Spleen (tissue), 11 donors: ENCODE data around the gene SEMG2. TPM values are rescaled to one million over a fixed set of nuclear protein-coding genes. Genes with fewer than 3 reads are reported as not detected.

Experiments
- DNase-seq: peaks from one replicate; pipeline ENCODE4 v3.0.0-alpha.2; 2020
- H3K27ac ChIP-seq, 8 donors: fragments of 200-600 bp; sonication (generic) in 7 of 8; 1 replicate in 4 of 8; 2 replicates in 4 of 8; pipeline versions ENCODE4 v1.5.0 to v1.8.0; 2016 to 2021; ENCODE audit warnings: inconsistent platforms in 4 of 8, mild to moderate bottlenecking in 4 of 8, moderate library complexity in 1 of 8
- H3K27me3 ChIP-seq, 7 donors: fragments of 200-600 bp; sonication (generic) in 6 of 7; replicated peaks in 1 of 7; 1 replicate in 4 of 7; 2 replicates in 3 of 7; pipeline versions ENCODE4 v1.5.0 to v1.8.0; 2016 to 2021; ENCODE audit warnings: inconsistent platforms in 3 of 7, mild to moderate bottlenecking in 1 of 7
- H3K36me3 ChIP-seq, 6 donors: fragments of 200-600 bp; sonication (generic) in 5 of 6; 1 replicate in 4 of 6; 2 replicates in 2 of 6; pipeline versions ENCODE4 v1.5.0 to v1.8.0; 2016 to 2021; ENCODE audit warnings: inconsistent platforms in 2 of 6
- H3K4me1 ChIP-seq, 6 donors: fragments of 200-600 bp; sonication (generic) in 5 of 6; 1 replicate in 3 of 6; 2 replicates in 3 of 6; pipeline versions ENCODE4 v1.5.0 to v1.8.0; 2016 to 2021; ENCODE audit warnings: inconsistent platforms in 3 of 6
- H3K4me3 ChIP-seq, 8 donors: fragments of 200-600 bp; sonication (generic) in 7 of 8; 1 replicate in 4 of 8; 2 replicates in 4 of 8; pipeline versions ENCODE4 v1.5.0 to v1.8.0; 2016 to 2021; ENCODE audit warnings: inconsistent platforms in 4 of 8, mild to moderate bottlenecking in 4 of 8, moderate library complexity in 2 of 8
- H3K9me3 ChIP-seq, 8 donors: fragments of 200-600 bp; sonication (generic) in 7 of 8; 1 replicate in 4 of 8; 2 replicates in 4 of 8; pipeline versions ENCODE4 v1.5.0 to v1.8.0; 2016 to 2021; ENCODE audit warnings: inconsistent platforms in 4 of 8
- CTCF ChIP-seq, 11 experiments: fragments of 200-600 bp in 7 of 11; fragments of 450-650 bp in 4 of 11; sonication (generic) in 4 of 11; IDR thresholded peaks in 8 of 11; conservative IDR thresholded peaks in 3 of 11; 1 replicate in 7 of 11; 2 replicates in 4 of 11; pipeline versions ENCODE4 v1.4.0 to v1.8.0; 2016 to 2021; ENCODE audit warnings: antibody characterized with exemption in 11 of 11, inconsistent platforms in 4 of 11, mild to moderate bottlenecking in 1 of 11
- POLR2A ChIP-seq, 3 donors: fragments of 450-650 bp; IDR thresholded peaks; one replicate each; pipeline ENCODE4 v1.5.1; 2017; ENCODE audit warnings: antibody characterized with exemption in 3 of 3, mild to moderate bottlenecking in 1 of 3
- POLR2AphosphoS5 ChIP-seq, 3 donors: sonication (generic); formaldehyde crosslinking; IDR thresholded peaks; one replicate each; pipeline ENCODE4 v1.5.1; 2017; ENCODE audit warnings: antibody characterized with exemption in 3 of 3
- WGBS, 5 donors: extraction: QIAGEN DNeasy Blood & Tissue Kit in 3 of 5; methylation state at CpG; one replicate each; pipeline versions ENCODE4 v1.1.5 to v1.1.7; 2013 to 2018; 5-methylcytosine and 5-hydroxymethylcytosine counted together
- intact Hi-C: fragments of 100-400 bp; cut with DNase I; formaldehyde crosslinking; loops from one replicate; pipeline ENCODE4 v1.15.0; 2023; ENCODE audit warnings: low total_unique reads
- polyA plus RNA-seq, 3 donors: library from polyadenylated mRNA; stranded (reverse); fragments of 200-250 nt; gene quantifications; one replicate each; pipeline ENCODE4 v1.2.1, GENCODE V29; 2013
- total RNA-seq, 7 donors: library from RNA; depleted of rRNA in 3 of 7; stranded (reverse); fragments of >200 nt in 3 of 7; fragmentation: NEBNext Ultra II Directional in 4 of 7; extraction: Animal tissue kit (Norgen Biotek cat#: 25700) in 4 of 7; gene quantifications; one replicate each; pipeline versions ENCODE4 v1.1.0 to v1.2.1, GENCODE V29; 2016 to 2021
- donor health status: healthy with polysubstance abuse.
- donor health status: DM: no; HTN: no; CAD: no; lungs with moderate emphysema.
- donor health status: DM: no; HTN: no; CAD: no.
- donor health status: Bipolar disorder and iron deficiency.
- donor health status: healthy.
- donor health status: DM: no; HTN: no; CAD: no.
- donor health status: DM: yes; HTN: yes; CAD: no.

SEMG2 gene
- total and polyA plus RNA-seq, 10 donors: not detected

DNA sequence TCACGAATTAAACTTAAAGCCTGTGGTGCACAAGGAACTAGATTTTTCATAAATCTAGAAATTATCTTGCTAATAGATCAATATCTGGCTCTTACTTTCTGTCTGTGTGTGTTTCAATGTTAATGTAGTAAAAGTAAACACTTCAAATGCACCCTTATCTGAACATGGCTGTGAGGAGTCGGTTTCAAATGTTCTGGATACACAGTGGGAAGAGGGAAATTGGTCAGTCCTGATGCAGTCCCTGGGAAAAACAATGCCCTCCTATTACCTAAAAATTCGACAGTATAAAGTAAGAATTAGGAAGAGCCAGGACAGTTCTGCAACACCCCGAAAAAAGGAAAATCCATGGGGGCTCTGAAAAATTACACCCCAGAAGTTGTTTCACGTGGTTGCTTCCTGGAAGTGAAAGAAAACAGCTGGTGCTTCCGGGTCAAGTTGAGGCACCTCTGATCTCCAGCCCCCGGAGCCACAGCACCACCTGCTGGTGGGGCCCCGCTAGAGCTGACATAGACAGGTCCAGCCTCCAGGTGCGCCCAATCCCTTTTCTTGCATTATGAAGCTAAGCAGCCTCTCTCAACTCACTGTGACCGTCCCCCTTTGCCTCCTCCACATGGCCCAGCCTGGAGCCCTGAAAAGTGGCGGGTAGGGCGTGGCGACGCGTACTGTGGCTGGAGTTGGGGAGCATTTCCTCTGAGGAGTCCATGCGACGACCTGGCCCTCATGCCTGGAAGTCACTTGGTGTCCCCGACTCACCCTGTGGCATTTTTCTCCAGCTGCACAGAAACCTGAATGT is 8.3 kb downstream of the SEMG2 start:
- DNase-seq: peak; percentile 84
- Histone ChIP-seq H3K27me3 (peaks cover 0 to 47% (median 0%) of the 10 kb centered on the region in 7 donors), H3K27ac (no peak overlapping the region), H3K4me3 (no peak overlapping the region), H3K4me1 (no peaks in the 10 kb centered on the region), H3K9me3 (peaks cover 0 to 6% (median 1%) of the 10 kb centered on the region in 8 donors), H3K36me3 (no peaks in the 10 kb centered on the region)
- WGBS, 5 donors: 60 to 72% (median 64%) methylated on average over 11 to 18 of the region's 18 CpGs
- intact Hi-C loops: no loop called here
- no peak for TF ChIP-seq POLR2AphosphoS5 (IDR thresholded peaks at IDR 0.05)
- peak in 7 of 11 experiments; percentile 16 to 61 (median 45) for TF ChIP-seq CTCF (IDR thresholded peaks at IDR 0.05 in 8 of 11, conservative IDR thresholded peaks at IDR 0.05 in 3 of 11)

- H3K27me3 ChIP-seq: peaks cover 0 to 55% (median 6%) of the 10 kb centered on the region in 7 donors
- WGBS, 5 donors: 56 to 71% (median 64%) methylated on average over 9 of the region's 9 CpGs
- no peak overlapping the region for H3K27ac ChIP-seq
- TF ChIP-seq CTCF (IDR thresholded peaks at IDR 0.05 in 8 of 11, conservative IDR thresholded peaks at IDR 0.05 in 3 of 11): no peak
- no peak for TF ChIP-seq POLR2AphosphoS5 (IDR thresholded peaks at IDR 0.05)
- no peaks in the 10 kb centered on the region for H3K4me1 ChIP-seq
- no peaks in the 10 kb centered on the region for H3K36me3 ChIP-seq
- no peak for DNase-seq
- intact Hi-C loops: no loop called here
- peaks cover 0 to 18% (median 12%) of the 10 kb centered on the region in 8 donors for H3K9me3 ChIP-seq
- H3K4me3 ChIP-seq: no peak overlapping the region
These were observed 9.5 kb downstream of the SEMG2 start for GRCh38 chr20:45230631-45231030.

DNA sequence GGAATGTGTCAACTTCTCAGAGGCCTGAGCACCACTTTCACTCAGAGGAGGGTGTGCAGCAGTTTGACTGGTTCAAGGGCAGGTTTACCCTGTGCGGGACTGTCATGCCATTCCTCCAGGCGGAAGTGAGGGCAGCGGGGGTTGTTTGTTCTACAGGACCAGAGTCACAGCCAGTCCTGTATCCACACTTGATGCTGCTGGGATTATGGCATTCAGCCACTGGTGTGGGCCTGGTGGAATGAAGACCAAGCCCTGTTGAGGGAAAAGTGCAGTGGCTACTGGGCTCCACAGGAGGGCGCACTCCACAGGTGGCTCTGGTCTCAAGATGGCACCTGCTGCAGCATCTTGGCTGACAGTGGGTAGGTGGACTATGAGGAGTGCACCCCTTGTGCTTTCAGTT is 14.8 kb downstream of the SEMG2 start:
- no peak overlapping the region for H3K4me3 ChIP-seq
- peak in 4 of 11 experiments; percentile 44 to 51 (median 46) for TF ChIP-seq CTCF (IDR thresholded peaks at IDR 0.05 in 8 of 11, conservative IDR thresholded peaks at IDR 0.05 in 3 of 11)
- TF ChIP-seq POLR2A (IDR thresholded peaks at IDR 0.05): no peak
- peaks cover 0 to 22% (median 16%) of the 10 kb centered on the region in 8 donors for H3K9me3 ChIP-seq
- no peaks in the 10 kb centered on the region for H3K4me1 ChIP-seq
- intact Hi-C loops: no loop called here
- no peaks in the 10 kb centered on the region for H3K36me3 ChIP-seq
- H3K27me3 ChIP-seq: peaks cover 0 to 62% (median 7%) of the 10 kb centered on the region in 7 donors
- WGBS, 5 donors: 71 to 84% (median 74%) methylated on average over 4 of the region's 4 CpGs
- no peak for DNase-seq
- no peak overlapping the region for H3K27ac ChIP-seq

DNA sequence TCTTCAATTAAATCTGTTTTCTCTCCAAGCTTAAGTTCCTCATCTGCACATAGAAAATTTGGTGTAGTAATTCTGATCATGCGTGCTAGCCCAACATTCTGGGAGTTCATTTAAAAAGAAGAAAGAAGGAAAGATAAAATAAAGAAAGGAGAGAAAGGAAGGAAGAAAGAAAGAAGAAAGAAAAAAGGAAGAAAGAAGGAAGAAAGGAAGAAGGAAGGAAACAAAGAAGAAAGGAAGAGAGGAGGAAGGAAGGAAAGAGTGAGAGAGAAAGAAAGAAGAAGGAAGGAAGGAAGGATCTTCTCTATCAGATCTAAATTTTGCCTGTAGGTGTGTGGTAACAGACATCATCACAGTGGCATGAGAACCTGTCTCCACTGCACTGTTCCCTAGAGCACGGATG is 17.0 kb downstream of the SEMG2 start:
- 82 to 88% (median 85%) methylated on average over 2 of the region's 2 CpGs for WGBS, 5 donors
- no peak overlapping the region for H3K27ac ChIP-seq
- DNase-seq: no peak
- intact Hi-C loops: no loop called here
- no peaks in the 10 kb centered on the region for H3K36me3 ChIP-seq
- H3K27me3 ChIP-seq: peaks cover 0 to 61% (median 8%) of the 10 kb centered on the region in 7 donors
- no peak overlapping the region for H3K4me3 ChIP-seq
- peaks cover 0 to 22% (median 16%) of the 10 kb centered on the region in 8 donors for H3K9me3 ChIP-seq
- no peaks in the 10 kb centered on the region for H3K4me1 ChIP-seq
- TF ChIP-seq POLR2AphosphoS5 (IDR thresholded peaks at IDR 0.05): no peak
- no peak for TF ChIP-seq POLR2A (IDR thresholded peaks at IDR 0.05)
- TF ChIP-seq CTCF (IDR thresholded peaks at IDR 0.05 in 8 of 11, conservative IDR thresholded peaks at IDR 0.05 in 3 of 11): no peak
